ENCODE data around the gene SMIM35.

SMIM35 gene

DNA sequence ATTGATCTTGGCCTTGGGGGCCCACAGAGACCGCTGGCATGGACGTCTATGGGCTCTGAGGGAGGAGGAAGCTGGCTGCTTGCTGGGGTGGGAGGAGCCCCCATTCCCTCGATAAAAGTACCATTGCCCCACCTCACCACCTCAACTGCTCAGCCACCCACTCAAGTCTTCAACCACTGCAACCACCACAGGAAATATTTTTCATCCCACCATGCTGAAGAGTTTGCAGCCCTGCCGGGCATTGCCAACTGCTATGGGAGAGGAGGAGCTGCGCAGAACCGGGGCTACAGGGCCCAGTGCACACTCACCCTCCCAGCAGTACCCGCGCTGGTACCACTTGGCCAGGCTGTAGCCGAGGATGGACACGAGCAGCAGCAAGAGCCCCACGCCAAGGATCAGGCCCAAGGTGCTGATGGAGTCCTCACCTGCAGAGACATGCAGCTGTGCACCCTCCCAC lies 71.3 kb downstream of the SMIM35 start:
- Histone ChIP-seq H3K4me3 (replicated peaks; ENCODE audit: insufficient read depth, low read length) (no peak overlapping the region), H3K27ac (replicated peaks) (no peak overlapping the region; the same call in 1 of the 2 replicates), H3K27me3 (ENCODE audit: insufficient read depth, poor library complexity, severe bottlenecking) (no peaks in the 10 kb centered on the region)
- TF ChIP-seq SPI1 (IDR thresholded peaks at IDR 0.05; ENCODE audit: borderline replicate concordance, low read depth): no peak
- no peak for TF ChIP-seq POLR2AphosphoS5 (IDR thresholded peaks at IDR 0.05; ENCODE audit: low read depth)
- TF ChIP-seq GABPA (IDR thresholded peaks at IDR 0.05; ENCODE audit: low read depth): no peak
- TF ChIP-seq, protein P1, sequence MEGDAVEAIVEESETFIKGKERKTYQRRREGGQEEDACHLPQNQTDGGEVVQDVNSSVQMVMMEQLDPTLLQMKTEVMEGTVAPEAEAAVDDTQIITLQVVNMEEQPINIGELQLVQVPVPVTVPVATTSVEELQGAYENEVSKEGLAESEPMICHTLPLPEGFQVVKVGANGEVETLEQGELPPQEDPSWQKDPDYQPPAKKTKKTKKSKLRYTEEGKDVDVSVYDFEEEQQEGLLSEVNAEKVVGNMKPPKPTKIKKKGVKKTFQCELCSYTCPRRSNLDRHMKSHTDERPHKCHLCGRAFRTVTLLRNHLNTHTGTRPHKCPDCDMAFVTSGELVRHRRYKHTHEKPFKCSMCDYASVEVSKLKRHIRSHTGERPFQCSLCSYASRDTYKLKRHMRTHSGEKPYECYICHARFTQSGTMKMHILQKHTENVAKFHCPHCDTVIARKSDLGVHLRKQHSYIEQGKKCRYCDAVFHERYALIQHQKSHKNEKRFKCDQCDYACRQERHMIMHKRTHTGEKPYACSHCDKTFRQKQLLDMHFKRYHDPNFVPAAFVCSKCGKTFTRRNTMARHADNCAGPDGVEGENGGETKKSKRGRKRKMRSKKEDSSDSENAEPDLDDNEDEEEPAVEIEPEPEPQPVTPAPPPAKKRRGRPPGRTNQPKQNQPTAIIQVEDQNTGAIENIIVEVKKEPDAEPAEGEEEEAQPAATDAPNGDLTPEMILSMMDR (IDR thresholded peaks at IDR 0.05; ENCODE audit: insufficient read depth, low read length): no peak
- TF ChIP-seq REST (IDR thresholded peaks at IDR 0.05; ENCODE audit: insufficient replicate concordance, low read depth): no peak
- DNase-seq (ENCODE audit: low read depth in 1 of 2, low spot score in 1 of 2): no peak

DNA sequence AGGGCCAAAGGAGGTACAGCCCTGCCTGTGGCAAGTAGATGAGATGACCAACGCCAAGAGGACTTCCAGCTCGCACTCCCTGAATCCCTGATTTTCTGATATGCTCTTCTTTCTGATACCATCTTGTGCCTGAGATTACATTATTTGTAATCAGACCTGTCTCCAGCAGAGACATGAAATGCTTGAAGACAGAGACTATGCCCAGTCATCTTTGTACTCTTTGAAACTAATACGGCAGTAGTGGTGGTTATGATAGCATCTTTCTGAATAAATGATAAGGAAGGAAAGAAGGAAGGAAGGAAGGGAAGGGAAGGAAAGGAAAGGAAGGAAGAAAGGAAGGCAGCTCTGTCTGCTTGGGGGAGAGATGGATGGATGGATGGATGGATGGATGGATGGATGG lies 72.7 kb downstream of the SMIM35 start:
- TF ChIP-seq, protein P1 (IDR thresholded peaks at IDR 0.05; ENCODE audit: insufficient read depth, low read length): no peak
- TF ChIP-seq GABPA (IDR thresholded peaks at IDR 0.05; ENCODE audit: low read depth) (no peak), POLR2AphosphoS5 (IDR thresholded peaks at IDR 0.05; ENCODE audit: low read depth) (no peak), SPI1 (IDR thresholded peaks at IDR 0.05; ENCODE audit: borderline replicate concordance, low read depth) (no peak), REST (IDR thresholded peaks at IDR 0.05; ENCODE audit: insufficient replicate concordance, low read depth) (no peak)
- H3K27ac ChIP-seq (replicated peaks): no peak overlapping the region
- no peak for DNase-seq (ENCODE audit: low read depth in 1 of 2, low spot score in 1 of 2)
- no peak overlapping the region for H3K4me3 ChIP-seq (replicated peaks; ENCODE audit: insufficient read depth, low read length)
- no peaks in the 10 kb centered on the region for H3K27me3 ChIP-seq (ENCODE audit: insufficient read depth, poor library complexity, severe bottlenecking)

DNA sequence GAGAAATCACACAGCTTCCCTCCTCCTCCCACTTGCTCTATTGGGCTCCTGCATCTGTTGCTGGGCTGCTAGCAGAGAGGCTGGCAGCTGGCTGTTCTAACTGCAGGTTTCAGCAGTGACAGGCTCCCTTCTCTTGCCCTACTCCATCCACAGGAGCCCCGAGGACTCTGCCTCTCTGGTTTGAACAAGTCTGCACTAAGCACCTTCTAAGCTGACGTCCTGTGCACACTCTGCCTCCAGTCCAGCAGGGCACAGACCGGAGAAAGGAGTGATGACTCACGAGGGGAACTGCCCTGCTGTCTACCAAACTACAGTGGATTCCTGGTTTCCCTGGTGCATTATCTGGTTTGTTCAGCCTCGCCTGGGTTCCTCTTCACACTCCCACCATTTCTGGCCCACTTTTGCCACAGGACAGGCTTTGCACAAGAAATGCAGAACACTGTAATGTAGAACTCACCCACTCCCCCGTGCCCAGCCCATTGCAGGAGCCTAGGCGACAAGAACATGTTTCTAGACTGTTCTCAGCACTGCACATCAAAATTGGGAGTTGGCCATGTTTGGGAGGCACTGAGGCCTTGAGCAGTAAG lies 74.6 kb downstream of the SMIM35 start:
- peak; percentile 64; the same call in 1 of the 2 replicates for TF ChIP-seq SPI1 (IDR thresholded peaks at IDR 0.05; ENCODE audit: borderline replicate concordance, low read depth)
- TF ChIP-seq, protein P1 (IDR thresholded peaks at IDR 0.05; ENCODE audit: insufficient read depth, low read length): no peak
- TF ChIP-seq POLR2AphosphoS5 (IDR thresholded peaks at IDR 0.05; ENCODE audit: low read depth): peak; percentile 56
- TF ChIP-seq REST (IDR thresholded peaks at IDR 0.05; ENCODE audit: insufficient replicate concordance, low read depth): no peak
- H3K27me3 ChIP-seq (ENCODE audit: insufficient read depth, poor library complexity, severe bottlenecking): no peaks in the 10 kb centered on the region
- H3K4me3 ChIP-seq (replicated peaks; ENCODE audit: insufficient read depth, low read length): no peak overlapping the region
- peak; percentile 80 to 89 for DNase-seq (ENCODE audit: low read depth in 1 of 2, low spot score in 1 of 2)
- H3K27ac ChIP-seq (replicated peaks): peak overlapping the region; percentile 58

Measured in HL-60 (cell line).